ENCODE data around the gene PPM1D. TPM values are rescaled to one million over a fixed set of nuclear protein-coding genes. Genes with fewer than 3 reads are reported as not detected.
A peak's percentile ranks its signal among the peaks of the same experiment; 100 is the strongest.

PPM1D gene
- total RNA-seq, 2 donors from 2014 or later: 6.5 to 15.5 TPM

DNA sequence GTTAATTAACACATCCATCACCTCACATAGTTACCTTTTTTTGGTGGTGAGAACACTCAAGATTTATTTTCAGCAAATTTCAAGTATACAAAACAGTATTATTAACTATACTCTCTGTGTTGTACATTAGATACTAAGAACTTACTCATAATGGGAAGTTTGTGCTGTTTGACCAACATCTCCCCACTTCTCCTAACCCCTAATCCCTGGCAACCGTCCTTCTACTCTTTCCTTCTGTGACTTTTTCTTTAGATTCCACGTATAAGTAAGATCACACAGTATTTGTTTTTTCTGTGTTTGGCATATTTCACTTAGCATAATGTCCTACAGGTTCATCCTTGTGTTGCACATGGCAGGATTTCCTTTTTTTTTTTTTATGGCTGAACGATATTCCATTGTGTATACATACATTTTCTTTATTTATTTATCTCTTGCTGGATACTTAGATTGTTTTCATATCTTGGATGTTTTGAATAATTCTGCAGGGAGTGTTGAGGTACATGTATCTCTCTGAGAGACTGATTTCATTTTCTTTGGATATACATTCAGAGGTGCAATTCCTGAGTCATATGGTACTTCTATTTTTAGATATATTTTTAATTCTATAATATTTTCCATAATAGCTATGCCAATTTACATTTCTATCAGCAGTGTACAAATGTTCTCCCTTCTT is 19.0 kb downstream of the PPM1D start:
- no peak overlapping the region for H3K27ac ChIP-seq
- no peaks in the 10 kb centered on the region for H3K9me3 ChIP-seq
- 31 to 50% methylated on average over 3 of the region's 3 CpGs for WGBS, 2 donors
- H3K36me3 ChIP-seq (replicated peaks in 1 of 2; ENCODE audit: insufficient read depth in 1 of 2, low read depth in 2 of 2): no peaks in the 10 kb centered on the region
- H3K4me1 ChIP-seq: no peaks in the 10 kb centered on the region
- no peak overlapping the region for H3K4me3 ChIP-seq
- no peak for TF ChIP-seq POLR2A (IDR thresholded peaks at IDR 0.05)
- TF ChIP-seq CTCF (IDR thresholded peaks at IDR 0.05): no peak
- no peaks in the 10 kb centered on the region for H3K27me3 ChIP-seq
- intact Hi-C loops (cut with DNase I): no loop called here
- DNase-seq (no peak), ATAC-seq (no peak)

DNA sequence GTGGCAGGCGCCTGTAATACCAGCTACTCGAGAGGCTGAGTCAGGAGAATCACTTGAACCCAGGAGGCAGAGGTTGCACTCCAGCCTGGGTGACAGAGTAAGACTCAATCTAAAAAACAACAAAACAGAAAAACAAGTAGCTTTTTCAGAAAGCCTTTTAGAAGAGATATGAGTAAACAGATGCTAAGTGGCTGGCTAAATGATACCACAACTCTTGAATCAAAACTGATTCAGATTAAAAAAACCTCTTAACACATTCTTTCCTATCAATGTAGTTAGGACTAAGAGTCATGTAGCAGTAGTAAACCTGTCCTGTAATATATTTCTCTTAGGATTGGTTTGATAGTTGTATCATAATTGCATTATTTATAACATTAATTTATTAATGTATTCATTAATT is 23.0 kb downstream of the PPM1D start:
- Histone ChIP-seq H3K36me3 (replicated peaks in 1 of 2; ENCODE audit: insufficient read depth in 1 of 2, low read depth in 2 of 2) (peaks cover 0 to 2% of the 10 kb centered on the region in 2 donors), H3K9me3 (no peaks in the 10 kb centered on the region), H3K27me3 (no peaks in the 10 kb centered on the region), H3K27ac (no peak overlapping the region), H3K4me3 (no peak overlapping the region), H3K4me1 (no peaks in the 10 kb centered on the region)
- ATAC-seq: no peak
- no peak for TF ChIP-seq POLR2A (IDR thresholded peaks at IDR 0.05)
- DNase-seq: no peak
- 91 to 95% methylated on average over 2 of the region's 2 CpGs for WGBS, 2 donors
- intact Hi-C loops (cut with DNase I): no loop called here

DNA sequence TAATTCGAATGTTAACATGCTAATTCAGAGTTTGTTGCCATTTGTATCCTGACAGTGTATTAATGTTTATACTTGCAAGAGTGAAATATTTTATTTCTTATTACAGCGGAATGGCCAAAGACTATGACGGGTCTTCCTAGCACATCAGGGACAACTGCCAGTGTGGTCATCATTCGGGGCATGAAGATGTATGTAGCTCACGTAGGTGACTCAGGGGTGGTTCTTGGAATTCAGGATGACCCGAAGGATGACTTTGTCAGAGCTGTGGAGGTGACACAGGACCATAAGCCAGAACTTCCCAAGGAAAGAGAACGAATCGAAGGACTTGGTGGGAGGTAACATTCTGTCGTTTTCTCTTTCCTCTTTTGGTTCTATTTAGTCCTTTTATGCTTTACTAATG is 23.4 kb downstream of the PPM1D start:
- ATAC-seq: no peak
- no peak for TF ChIP-seq CTCF (IDR thresholded peaks at IDR 0.05)
- TF ChIP-seq POLR2A (IDR thresholded peaks at IDR 0.05): no peak
- peaks cover 0 to 2% of the 10 kb centered on the region in 2 donors for H3K36me3 ChIP-seq (replicated peaks in 1 of 2; ENCODE audit: insufficient read depth in 1 of 2, low read depth in 2 of 2)
- H3K4me3 ChIP-seq: no peak overlapping the region
- no peak overlapping the region for H3K27ac ChIP-seq
- no peaks in the 10 kb centered on the region for H3K4me1 ChIP-seq
- no peak for DNase-seq
- WGBS, 2 donors: 82 to 88% methylated on average over 9 of the region's 9 CpGs
- H3K27me3 ChIP-seq: no peaks in the 10 kb centered on the region
- no peaks in the 10 kb centered on the region for H3K9me3 ChIP-seq
- intact Hi-C loops (cut with DNase I): no loop called here

- ATAC-seq: peak; percentile 81
- WGBS, 2 donors: 63 to 67% methylated on average over 2 of the region's 2 CpGs
- peak in 2 of 4 donors; percentile 26 to 32 for DNase-seq
Measured at GRCh38 chr17:60627124-60627523, 27.1 kb downstream of the PPM1D start.

More at GRCh38 chr17:60627124-60627523, 27.1 kb downstream of the PPM1D start:
- Histone ChIP-seq H3K4me1 (no peaks in the 10 kb centered on the region), H3K4me3 (no peak overlapping the region), H3K9me3 (no peaks in the 10 kb centered on the region), H3K36me3 (replicated peaks in 1 of 2; ENCODE audit: insufficient read depth in 1 of 2, low read depth in 2 of 2) (peaks cover 0 to 2% of the 10 kb centered on the region in 2 donors), H3K27ac (no peak overlapping the region), H3K27me3 (no peaks in the 10 kb centered on the region)
- TF ChIP-seq POLR2A (IDR thresholded peaks at IDR 0.05) (no peak), CTCF (IDR thresholded peaks at IDR 0.05) (no peak)
- intact Hi-C loops (cut with DNase I): no loop called here

Measured in body of pancreas (tissue), 4 donors.